HL-60/S4 treated with phorbol 12-myristate 13-acetate at 8.2 ng/mL for 4 days and 3 days (cell line): ENCODE data around the gene ASAH2.
"Not testable (repeated sequence)": the region's sequence is repeated elsewhere in the genome, so short reads cannot be mapped to it uniquely, and the experiment has no call there.

ENCODE experiments used
- in situ Hi-C: fragments of 300-500 bp; cut with MboI; formaldehyde crosslinking; loops from 2 replicates; pipeline ENCODE4 v1.15.0; 2022; ENCODE audit warnings: low sequenced_read_pairs

ASAH2 gene

DNA sequence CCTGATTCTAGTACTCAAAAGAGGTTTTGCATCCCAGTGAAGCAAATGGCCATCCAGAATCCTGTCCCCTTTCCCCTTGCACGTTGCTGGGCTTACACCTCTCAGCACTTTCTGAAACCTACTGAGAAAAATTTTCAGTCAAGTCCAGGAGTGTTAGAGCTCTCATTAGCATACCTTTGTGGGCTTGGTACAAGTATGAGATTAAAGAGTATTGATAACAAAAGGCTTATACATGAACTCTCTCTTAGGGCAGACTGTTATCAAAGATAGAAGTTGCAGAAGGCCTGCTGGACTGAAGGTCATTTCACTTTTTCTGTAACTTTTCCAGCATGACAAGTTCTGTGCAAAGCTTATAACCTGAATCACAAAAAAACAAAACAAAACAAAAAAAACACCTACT, at the start of gene ASAH2:
Gene ASAH2 (minus strand): TSS at position 123 of the 400 bp plus-strand sequence. CDS start 2,906 bp downstream, outside the sequence.
- in situ Hi-C loops, result no loop called here

DNA sequence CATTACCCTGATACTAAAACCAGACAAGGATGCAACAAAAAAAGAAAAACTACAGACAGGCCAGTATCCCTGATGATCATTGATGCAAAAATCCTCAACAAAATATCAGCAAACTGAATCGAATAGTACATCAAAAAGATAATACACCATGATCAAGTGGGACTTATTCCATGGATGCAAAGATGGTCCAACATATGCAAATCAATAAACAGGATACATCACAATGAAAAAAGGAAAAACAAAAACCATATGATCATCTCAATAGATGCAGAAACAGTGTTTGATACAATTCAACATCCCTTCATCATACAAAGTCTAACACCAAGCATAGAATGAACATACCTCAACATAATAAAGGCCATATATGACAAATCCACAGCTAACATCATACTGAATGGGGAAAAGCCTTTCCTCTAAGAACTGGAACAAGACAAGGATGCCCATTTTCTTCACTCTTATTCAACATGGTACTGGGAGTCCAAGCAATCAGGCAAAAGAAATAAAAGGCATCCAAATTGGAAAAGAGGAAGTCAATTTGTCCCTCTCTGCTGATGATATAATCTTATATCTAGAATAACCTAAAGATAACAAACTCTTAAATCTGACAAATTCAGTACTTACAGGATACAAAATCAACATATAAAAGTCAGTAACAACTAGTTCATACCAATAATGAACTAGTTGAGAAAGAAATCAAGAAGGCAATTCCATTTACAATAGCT, 48.8 kb upstream of the ASAH2 start:
- in situ Hi-C loops, result no loop called here

DNA sequence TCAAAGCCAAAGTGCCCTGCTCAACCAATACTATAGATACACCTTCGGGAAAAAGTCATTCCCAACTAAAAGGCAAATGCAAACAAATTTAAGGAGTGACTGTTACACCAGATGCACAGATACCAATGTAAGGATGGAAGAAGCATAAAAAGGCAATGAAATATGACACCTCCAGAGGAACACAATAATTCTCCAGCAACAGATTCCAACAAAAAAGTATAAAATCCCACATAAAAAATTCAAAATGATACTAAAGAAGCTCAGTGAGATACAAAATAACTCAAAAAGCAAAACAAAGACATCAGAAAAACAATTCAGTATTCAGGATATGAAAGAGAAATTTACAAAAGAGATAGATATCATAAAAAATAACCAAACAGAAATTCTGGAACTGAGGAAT, 44.1 kb upstream of the ASAH2 start:
- in situ Hi-C loops, result no loop called here

DNA sequence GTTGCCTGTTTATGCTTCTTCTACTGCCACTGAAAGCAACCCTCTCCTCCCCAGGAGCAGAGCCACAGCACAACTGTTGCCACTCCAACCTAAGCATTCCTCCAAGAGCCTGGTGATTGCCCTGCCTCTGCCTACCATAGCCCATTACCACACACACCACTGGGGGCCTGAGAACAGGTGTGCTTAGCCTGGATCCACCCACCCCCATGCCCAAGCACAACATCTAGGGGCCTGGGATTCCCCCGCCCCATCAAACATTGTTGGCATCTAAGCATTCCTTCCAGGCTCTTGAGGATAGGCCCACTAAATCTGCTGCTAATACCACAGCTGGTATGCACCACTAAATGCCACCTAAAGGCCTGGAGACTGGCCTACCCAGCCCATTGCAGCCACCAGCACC, 43.3 kb upstream of the ASAH2 start:
- in situ Hi-C loops, result no loop called here

DNA sequence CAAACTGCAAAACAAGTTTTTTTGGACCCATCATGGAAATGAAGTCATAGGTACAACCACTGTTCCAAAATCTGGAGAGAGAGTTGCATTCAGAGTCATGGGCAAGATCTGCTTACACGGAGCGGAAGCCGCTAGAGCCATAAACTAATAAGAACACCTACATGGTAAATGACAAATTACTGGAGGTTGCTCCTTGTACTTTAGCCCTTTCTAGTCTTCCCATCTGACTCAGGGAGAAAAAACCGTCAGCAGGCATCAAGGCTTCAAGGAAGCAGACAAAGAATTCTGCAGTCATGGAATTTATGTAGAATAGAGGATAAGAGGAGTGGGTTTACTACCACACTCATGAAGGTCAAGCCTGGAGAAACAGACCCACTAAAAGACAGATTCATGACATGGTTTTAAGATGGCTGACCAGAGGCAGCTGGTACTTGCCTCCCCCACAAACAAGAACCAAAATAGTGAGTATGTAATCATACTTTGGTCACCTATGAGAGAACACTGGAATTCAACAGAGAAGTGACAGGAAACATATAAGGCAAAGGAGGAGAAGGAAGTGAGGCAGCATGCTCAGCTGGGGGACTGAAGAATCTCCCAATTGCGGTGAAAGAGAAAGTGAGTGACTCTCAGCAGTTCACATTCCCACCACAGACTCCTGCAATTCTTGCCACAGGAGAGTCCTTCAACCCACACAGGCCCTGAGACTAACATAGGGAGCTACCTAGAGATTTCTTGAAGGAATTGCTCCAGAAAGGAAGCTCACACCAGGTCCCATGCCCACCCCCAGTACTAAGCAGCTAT, 42.4 kb upstream of the ASAH2 start:
- in situ Hi-C loops, result no loop called here

DNA sequence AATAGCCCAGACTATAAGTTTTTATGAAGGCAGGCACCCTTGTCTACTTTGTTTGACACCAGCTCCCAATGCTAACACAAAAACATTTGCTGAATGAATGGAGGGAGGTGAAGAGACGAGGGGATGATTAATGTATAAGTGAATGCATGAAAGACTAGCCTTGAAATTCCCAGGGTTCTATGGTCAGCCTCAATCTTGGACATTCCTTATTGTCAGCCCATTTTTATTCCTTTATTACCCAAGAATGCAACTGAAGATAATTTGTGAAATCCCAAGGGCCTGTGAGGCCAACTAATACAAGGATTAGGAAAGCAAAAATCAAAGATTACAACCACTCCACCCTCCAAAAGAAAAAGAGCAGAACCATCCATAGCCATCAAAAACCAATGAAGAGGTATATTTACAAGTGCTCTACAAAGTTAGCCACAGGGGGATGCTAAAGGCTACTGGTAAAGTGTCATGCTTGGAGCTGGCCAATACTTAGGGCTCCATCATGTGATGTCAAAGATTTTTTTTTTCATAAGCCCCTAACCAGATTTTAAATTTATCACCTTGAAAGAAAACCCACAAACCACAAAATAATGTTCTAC, 40.0 kb upstream of the ASAH2 start:
- in situ Hi-C loops, result no loop called here

DNA sequence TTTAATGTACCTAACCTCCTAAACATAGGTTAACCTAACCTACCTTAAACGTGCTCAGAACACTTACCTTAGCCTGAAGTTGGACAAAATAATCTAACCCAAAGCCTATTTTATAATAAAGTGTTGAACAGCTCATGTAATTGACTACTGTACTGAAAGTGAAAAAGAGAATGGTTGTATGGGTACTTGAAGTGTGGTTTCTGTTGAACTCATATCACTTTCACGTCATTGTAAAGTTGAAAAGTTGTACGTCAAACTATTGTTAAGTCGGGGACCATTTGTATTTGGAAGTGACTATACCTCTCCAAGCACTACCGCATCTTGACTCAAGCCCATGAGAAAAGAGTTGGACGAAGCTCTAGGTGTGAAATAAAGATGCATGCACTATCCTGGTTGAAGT, 37.9 kb upstream of the ASAH2 start:
- in situ Hi-C loops, result no loop called here

DNA sequence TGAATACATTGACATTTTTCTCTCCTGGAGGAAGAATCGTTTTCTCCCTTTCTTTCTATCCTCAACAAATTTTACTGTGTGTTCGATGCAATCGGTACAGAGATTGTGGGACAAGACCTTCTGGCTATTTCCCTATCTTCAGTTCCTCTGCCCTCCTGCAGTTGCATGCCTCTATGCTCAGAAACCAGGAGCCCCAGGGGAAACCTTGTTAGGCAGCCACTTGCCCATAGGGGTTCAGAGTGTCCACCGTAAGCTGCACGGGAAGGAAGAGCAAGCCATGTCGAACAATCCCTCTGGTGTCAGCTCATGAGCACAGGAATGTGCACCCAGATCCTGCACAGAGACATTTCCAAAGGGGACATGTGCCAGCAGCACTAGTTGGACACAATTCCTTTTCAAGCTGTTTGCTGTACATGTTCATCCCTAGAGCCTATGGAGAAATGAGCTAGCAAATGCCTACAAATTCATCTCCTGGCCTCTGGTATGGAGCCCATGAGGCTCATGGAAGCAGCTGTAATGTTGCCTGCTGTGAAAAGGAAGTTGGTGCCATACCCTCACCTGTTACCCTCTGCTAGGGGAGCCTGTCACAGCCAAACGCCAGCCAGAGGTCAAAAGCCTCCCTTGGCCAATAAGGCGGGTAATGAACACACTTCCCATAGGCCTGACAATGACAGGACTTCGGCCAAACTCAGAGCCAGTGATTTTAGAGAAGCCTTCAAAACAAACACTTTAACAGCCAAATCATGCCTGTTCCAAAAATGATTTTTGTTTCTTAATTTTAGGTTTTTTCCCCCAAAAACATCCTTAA, 35.9 kb upstream of the ASAH2 start:
- in situ Hi-C loops, result no loop called here

DNA sequence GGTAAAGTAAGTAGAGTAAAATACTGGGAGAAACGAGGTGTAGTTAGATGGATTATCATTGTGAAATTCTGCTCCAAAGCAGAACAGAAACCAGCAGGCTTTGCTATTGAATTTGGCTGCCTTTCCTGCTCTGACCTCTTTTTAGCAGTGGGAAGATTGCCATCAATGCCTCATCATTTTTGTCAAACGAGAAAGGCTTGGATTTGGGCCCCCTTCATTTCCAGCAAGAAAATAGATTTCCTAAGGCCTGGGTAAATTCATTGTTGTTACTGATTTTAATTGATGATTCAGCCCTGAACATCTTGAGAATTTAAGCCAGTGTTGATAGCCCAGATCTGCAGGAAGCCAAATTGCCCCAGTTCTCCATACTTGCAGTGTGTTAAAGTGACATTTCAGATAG, 35.2 kb upstream of the ASAH2 start:
- in situ Hi-C loops, result no loop called here

DNA sequence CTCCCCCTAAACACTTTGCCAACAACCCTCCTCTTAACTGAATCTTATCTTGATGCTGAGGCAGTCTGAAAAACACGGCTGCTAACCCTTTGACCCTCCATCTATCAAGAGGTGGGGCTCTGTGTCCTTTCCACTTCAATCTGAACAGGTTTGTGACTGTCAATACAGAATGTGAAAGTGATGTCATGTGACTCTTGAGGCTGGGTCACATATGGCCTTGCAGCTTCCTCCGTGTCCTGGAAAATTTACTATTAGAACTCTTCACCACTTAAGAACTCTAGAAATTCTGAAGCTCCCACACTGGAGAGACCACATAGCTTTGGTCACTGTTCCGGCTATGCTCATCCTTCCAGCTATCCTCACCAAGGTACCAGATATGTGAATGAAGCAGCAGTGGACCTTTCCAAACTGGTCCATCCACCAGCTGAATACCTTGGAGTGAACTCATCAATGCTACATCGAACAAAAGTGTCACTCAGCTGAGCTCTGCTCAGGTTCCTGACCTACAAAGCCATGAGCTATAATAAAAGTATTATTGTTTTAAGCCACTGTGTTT, 30.7 kb upstream of the ASAH2 start:
- in situ Hi-C loops, result no loop called here

DNA sequence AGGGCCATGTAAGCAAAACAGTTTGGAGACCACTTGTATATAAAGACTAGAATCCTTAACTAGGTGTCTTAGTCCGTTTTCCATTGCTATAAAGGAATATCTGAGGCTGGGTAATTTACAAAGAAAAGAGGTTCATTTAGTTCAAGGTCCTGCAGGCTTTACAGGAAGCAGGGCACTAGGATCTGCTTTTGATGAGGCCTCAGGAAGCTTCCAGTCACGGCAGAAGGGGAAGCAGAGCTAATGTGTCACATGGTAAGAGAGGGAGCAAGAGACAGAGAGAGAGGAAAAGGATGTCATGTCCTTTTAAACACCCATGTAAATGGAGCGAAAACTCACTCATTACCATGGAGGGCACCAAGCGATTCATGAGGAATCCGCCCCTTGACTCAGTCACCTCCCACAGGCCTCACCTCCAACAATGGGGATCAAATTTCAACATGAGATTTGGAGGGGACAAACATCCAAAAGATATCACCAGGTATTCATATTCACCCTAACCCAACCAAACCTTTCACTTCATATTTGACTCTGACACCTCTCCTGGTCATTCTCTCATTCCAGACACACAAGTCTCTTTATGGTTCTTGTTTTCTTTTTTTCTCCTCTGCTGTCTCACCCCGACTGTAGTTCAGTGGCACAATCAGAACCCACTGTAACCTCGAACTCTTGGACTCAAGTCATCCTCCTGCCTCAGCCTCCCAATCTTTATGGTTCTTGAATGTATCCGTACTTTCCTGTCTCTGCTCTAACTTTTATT, 30.1 kb upstream of the ASAH2 start:
- in situ Hi-C loops, result no loop called here

DNA sequence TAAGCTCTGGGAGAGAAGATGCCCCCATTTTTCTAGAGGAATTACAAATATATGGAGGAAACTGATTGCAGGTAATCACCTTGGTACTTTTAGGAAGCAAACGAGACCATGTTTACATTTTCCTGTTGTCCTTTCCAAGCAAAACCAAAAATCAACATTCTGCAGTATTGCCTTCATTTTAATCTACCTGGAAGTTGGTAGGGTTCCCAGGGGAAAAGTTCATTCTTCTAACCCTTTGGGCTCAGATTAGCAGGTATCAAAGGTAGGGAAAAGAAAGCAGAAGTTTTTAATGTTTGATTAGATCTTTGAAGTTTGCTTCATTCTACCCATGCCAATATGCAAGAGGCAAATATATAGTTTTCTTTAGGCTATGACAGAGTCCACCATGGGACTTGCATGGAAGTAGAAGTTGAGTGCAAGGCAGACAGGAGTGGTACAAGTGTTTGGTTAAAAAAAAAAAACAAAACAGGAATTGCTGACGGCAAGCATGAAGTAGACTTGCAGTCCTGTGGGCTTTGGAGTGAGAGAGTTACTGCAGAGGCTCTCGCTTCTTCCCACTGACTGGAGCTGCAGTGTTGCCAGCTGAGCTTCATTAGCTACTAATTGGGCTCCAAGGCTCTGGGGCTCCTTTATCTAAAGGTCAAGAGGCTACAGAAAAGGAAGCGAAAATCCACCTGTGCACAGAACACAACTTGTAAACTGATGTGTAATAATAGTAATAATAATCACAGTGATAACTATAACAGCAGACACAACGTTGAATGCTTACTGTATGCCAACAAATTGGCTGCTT, 28.9 kb upstream of the ASAH2 start:
- in situ Hi-C loops, result no loop called here

DNA sequence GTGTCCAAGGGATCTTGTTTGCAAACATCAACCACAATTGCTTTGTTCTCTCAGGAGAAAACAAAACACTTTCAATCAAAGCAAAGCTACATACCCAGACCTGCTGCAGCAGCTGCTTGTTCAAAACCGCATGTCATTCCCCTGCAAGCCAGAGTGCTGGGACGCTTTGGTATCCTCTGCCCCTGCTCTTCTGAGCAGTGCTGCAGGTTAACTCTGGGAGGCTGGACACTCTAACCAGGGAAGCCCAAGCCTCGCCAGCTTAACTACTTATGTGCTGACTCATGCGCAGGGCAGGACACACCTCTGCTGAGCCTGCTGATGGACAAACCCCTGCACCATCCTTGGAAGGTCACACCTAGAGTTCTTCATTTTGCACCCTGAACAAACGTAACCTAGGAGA, 28.2 kb upstream of the ASAH2 start:
- in situ Hi-C loops, result no loop called here

DNA sequence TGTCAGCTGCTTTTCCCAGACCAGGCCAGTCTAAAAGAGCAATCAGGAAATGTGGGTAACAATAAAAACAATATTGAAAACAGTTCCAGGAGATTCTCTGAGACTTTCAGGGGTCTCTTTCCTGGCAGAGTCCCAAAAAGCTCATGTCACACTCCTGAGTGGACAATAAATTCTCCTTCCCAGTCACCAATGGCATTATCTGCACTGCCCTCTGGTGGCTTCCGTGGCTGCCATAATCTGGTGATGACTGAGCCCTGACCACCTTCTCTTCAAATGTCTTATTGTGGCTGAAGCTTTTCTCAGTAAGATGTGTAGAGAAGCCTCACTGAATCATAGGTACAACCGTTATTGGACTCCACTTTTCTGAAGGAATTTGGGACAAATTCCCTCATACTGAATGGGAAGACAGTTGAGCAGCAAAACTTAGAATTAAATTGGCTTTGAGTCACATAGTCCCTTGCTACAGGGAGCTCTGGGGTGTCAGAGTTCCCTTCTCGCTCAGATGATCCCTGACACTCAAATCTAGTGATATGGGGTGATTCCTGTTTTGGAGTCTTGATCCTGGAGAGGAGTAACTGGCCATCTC, 24.4 kb upstream of the ASAH2 start:
- in situ Hi-C loops, result no loop called here

DNA sequence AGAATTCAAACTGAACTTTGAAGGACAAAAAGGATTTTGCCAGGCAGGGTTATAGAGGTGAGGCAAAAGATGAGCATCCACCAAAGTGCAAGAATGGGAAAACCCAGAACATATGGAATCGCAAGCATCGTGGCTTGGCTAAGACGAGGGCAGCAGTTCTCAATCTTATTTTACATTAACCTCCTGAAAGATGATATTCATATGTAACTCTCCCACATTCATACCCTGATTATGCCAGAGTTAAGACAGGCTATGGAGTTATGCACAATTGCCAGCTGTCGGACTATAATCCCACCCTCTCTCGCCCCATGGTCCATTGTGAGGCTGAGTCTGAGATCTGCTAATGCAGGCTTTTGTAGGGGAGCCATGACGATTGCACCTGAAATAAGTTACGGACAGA, 21.2 kb upstream of the ASAH2 start:
- in situ Hi-C loops, result no loop called here

DNA sequence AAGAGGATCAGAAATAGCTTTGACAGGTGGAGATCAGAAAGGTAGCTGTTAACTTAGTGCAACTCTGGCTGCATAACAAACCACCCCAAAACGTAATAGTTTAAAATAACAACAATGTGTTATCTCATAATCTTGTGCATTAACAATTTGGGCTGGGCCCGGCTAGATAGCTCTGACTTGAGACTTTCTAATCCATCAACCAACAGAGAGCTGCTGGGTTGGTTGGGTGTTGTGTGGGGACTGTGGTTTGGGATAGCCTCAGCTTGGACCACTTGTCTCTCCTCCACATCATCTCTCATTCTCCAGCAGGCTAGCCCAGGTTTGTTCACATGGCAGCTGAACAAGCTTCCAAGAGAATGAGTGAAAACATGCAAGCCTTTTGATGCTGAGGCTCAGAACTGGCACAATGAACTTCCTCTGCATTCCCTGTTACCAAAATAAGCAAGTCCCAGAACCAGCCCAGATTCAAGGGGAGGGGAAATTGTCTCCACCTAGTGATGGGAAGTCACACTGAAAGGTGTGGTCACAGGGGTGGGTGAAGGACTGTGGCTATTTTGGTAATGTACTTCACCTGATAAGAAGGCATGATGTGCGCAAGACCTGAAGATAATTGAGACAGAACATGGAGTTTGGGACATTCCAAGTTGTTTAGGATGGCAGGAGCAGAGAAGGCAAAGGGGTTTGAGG, 20.4 kb upstream of the ASAH2 start:
- in situ Hi-C loops, result no loop called here

DNA sequence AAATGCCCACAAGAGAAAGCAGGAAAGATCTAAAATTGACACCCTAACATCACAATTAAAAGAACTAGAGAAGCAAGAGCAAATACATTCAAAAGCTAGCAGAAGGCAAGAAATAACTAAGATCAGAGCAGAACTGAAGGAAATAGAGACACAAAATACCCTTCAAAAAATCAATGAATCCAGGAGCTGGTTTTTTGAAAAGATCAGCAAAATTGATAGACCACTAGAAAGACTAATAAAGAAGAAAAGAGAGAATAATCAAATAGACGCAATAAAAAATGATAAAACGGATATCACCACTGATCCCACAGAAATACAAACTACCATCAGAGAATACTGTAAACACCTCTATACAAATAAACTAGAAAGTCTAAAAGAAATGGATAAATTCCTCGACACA, 16.6 kb upstream of the ASAH2 start:
- in situ Hi-C loops, result not testable (repeated sequence)

DNA sequence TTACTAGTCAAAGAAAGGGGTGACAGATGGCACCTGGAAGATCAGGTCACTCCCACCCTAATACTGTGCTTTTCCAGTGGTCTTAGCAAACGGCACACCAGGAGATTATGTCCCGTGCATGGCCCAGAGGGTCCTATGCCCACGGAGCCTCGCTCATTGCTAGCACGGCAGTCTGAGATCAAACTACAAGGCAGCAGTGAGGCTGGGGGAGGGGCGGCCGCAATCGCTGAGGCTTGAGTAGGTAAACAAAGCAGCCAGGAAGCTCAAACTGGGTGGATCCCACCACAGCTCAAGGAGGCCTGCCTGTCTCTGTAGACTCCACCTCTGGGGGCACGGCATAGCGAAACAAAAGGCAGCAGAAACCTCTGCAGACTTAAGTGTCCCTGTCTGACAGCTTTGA, 11.3 kb upstream of the ASAH2 start:
- in situ Hi-C loops, result not testable (repeated sequence)
